ENCODE data around the gene ORMDL1. TPM values are rescaled to one million over a fixed set of nuclear protein-coding genes. Genes with fewer than 3 reads are reported as not detected.

The ORMDL1 gene
- total and polyA plus RNA-seq, 2 of the 4 experiments (the other 2 are of a cell fraction) = 35.8 to 66.8 TPM

DNA sequence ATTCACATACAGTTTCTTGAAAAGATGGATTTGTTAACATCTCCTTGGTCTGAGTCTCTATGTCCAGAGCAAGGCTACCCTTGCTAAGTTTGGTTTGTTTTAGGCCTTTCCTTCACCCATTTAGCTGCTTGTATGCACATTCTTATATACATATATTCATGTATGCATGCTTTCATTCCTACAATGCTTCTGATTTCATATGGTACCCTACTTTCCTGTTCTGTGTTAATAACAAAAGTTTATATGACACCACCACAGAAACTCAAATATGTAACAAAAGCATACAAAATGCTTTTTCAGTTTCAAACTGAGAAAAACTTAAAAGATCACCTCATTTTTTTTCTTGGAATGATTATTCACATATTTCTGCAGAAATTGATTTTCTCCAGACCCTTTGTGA is 60.9 kb downstream of the ORMDL1 start:
- intact Hi-C loops (cut with micrococcal nuclease) (no loop called here), dilution Hi-C loops (cut with HindIII; ENCODE audit: low sequenced_read_pairs, unreplicated experiment) (no loop called here), in situ Hi-C loops (cut with MboI; ENCODE audit: low sequenced_read_pairs) (no loop called here)
- H3K4me1 ChIP-seq (ENCODE audit: control insufficient read depth, insufficient read depth, low read length) = 0 out of 2 replicates have a peak, but pooled peaks cover 2% of the 10 kb centered on the region
- TF ChIP-seq MAZ (IDR thresholded peaks at IDR 0.05; ENCODE audit: borderline replicate concordance, low read depth, low read length) (no peak), MXI1 (IDR thresholded peaks at IDR 0.05; ENCODE audit: borderline replicate concordance, low read depth, low read length) (no peak), BHLHE40 (IDR thresholded peaks at IDR 0.05; ENCODE audit: low read depth, low read length) (no peak), CEBPB (IDR thresholded peaks at IDR 0.05; ENCODE audit: low read depth, low read length) (no peak), RCOR1 (IDR thresholded peaks at IDR 0.05; ENCODE audit: insufficient replicate concordance, low read length) (no peak), NFE2L2 (IDR thresholded peaks at IDR 0.05; ENCODE audit: low read depth, low read length) (no peak), RAD21 (IDR thresholded peaks at IDR 0.05; ENCODE audit: low read length) (no peak), ELK1 (IDR thresholded peaks at IDR 0.05; ENCODE audit: borderline replicate concordance, low read depth, low read length) (no peak)
- ChIA-PET CTCF (interaction anchor here (0.6 kb wide), 1 partner anchor 21 kb away, joined by 3 read pairs; no protein-coding TSS in a partner anchor), POLR2A (ENCODE audit: unreplicated experiment) (no interaction called here)
- H3K9ac ChIP-seq (ENCODE audit: low read depth, low read length) = no peak overlapping the region
- H3K27me3 ChIP-seq (ENCODE audit: control insufficient read depth, insufficient read depth, low read length) = no peaks in the 10 kb centered on the region
- H3K27ac ChIP-seq (ENCODE audit: insufficient read depth, low read length) = no peak overlapping the region
- H3K23ac ChIP-seq (ENCODE audit: low read depth, low read length) = no peak overlapping the region
- no peak overlapping the region for H2BK20ac ChIP-seq (ENCODE audit: low read depth, low read length)
- no peak overlapping the region for H2AK9ac ChIP-seq (replicated peaks; ENCODE audit: low read depth, low read length, poor library complexity)
- H2BK5ac ChIP-seq (ENCODE audit: low read depth, low read length, poor library complexity, severe bottlenecking) = no peak overlapping the region
- H3K9me1 ChIP-seq (ENCODE audit: insufficient read depth, low read length) = no peaks in the 10 kb centered on the region
- no peak overlapping the region for H2BK15ac ChIP-seq (ENCODE audit: low read depth, low read length)
- ATAC-seq (ENCODE audit: low read depth) = no peak
- no peaks in the 10 kb centered on the region for H3K36me3 ChIP-seq (ENCODE audit: control insufficient read depth, insufficient read depth, low read length)
- no TSS peak for BruUV-seq (replicated peaks)
- no peak overlapping the region for H3K14ac ChIP-seq (replicated peaks; ENCODE audit: low read depth, low read length)
- H3K4ac ChIP-seq (ENCODE audit: low read depth, low read length) = no peak overlapping the region
- no peak overlapping the region for H4K5ac ChIP-seq (ENCODE audit: low read depth, low read length)
- no peak overlapping the region for H3K18ac ChIP-seq (ENCODE audit: low read depth, low read length)
- H2AFZ ChIP-seq (replicated peaks; ENCODE audit: low read length, poor library complexity) = no peak overlapping the region
- DNase-seq = no peak
- H3K56ac ChIP-seq (ENCODE audit: extremely low read depth, insufficient read depth, low read length) = no peak overlapping the region
- no peaks in the 10 kb centered on the region for H3K79me1 ChIP-seq (ENCODE audit: low read depth in 1 of 2, low read length in 2 of 2)
- no peak overlapping the region for H3K4me3 ChIP-seq (ENCODE audit: insufficient read depth, low read depth, low read length)
- no peak overlapping the region for H2AK5ac ChIP-seq (ENCODE audit: low read depth, low read length)
- H4K91ac ChIP-seq (ENCODE audit: insufficient read depth, low read depth, low read length) = no peak overlapping the region
- no peak overlapping the region for H3K4me2 ChIP-seq (ENCODE audit: low read depth, low read length)
- no peaks in the 10 kb centered on the region for H3K9me3 ChIP-seq (ENCODE audit: control insufficient read depth, insufficient read depth, low read length)
- no peak overlapping the region for H2BK120ac ChIP-seq (ENCODE audit: low read depth, low read length)
- H4K8ac ChIP-seq (ENCODE audit: low read depth in 2 of 2, low read length in 2 of 2) = no peak overlapping the region
- H4K20me1 ChIP-seq (ENCODE audit: insufficient read depth, low read length) = no peaks in the 10 kb centered on the region

Other genes with a start within 250 kb of the ORMDL1 start
- gene SLC40A1, start 203.6 kb downstream of the ORMDL1 start, total RNA-seq (2012; rRNA removed) = 3.9 and 5.0 TPM in 2 replicates
- gene SLC40A1, start 203.6 kb downstream of the ORMDL1 start, polyA plus RNA-seq (2012; rRNA removed) = 1.3 and 1.5 TPM in 2 replicates
- gene ASNSD1, start 122.9 kb downstream of the ORMDL1 start, total RNA-seq (2012; rRNA removed) = 35.7 and 67.5 TPM in 2 replicates
- 20.0 and 29.1 TPM in 2 replicates for gene ASNSD1, start 122.9 kb downstream of the ORMDL1 start, polyA plus RNA-seq (2012; rRNA removed)
- 2.2 and 4.4 TPM in 2 replicates for gene ANKAR, start 109.7 kb downstream of the ORMDL1 start, total RNA-seq (2012; rRNA removed)
- gene ANKAR, start 109.7 kb downstream of the ORMDL1 start, polyA plus RNA-seq (2012; rRNA removed) = 0.96 and 1.1 TPM in 2 replicates
- 6.8 and 8.3 TPM in 2 replicates for gene OSGEPL1, start 21.5 kb downstream of the ORMDL1 start, total RNA-seq (2012; rRNA removed)
- 4.1 and 5.0 TPM in 2 replicates for gene OSGEPL1, start 21.5 kb downstream of the ORMDL1 start, polyA plus RNA-seq (2012; rRNA removed)
- 10.6 and 20.0 TPM in 2 replicates for gene PMS1, start 111 bp upstream of the ORMDL1 start, total RNA-seq (2012; rRNA removed)
- 7.1 and 8.1 TPM in 2 replicates for gene PMS1, start 111 bp upstream of the ORMDL1 start, polyA plus RNA-seq (2012; rRNA removed)

Measured in IMR-90 (cell line).